Colonic mucosa (tissue), 4 donors: Measurements from ENCODE around the gene TSHZ2. TPM values are rescaled to one million over a fixed set of nuclear protein-coding genes. Genes with fewer than 3 reads are reported as not detected.

Experiments
- DNase-seq: peaks from one replicate; pipeline ENCODE4 v3.0.0-alpha.2; 2020
- H3K27ac ChIP-seq: fragments of 200-600 bp; one replicate; pipeline ENCODE4 v1.8.0; 2021
- H3K27me3 ChIP-seq: fragments of 200-600 bp; one replicate; pipeline ENCODE4 v1.8.0; 2021
- H3K36me3 ChIP-seq: fragments of 200-600 bp; one replicate; pipeline ENCODE4 v1.8.0; 2021
- H3K4me1 ChIP-seq: fragments of 200-600 bp; one replicate; pipeline ENCODE4 v1.8.0; 2021; ENCODE audit warnings: mild to moderate bottlenecking
- H3K4me3 ChIP-seq: fragments of 200-600 bp; one replicate; pipeline ENCODE4 v1.8.0; 2021
- H3K9ac ChIP-seq, 2 donors: one replicate each; pipeline ENCODE4 v1.7.0; 2013; ENCODE audit warnings: control low read depth in 2 of 2, low read depth in 2 of 2, low read length in 2 of 2
- H3K9me3 ChIP-seq: fragments of 200-600 bp; one replicate; pipeline ENCODE4 v1.8.0; 2021
- CTCF ChIP-seq: fragments of 200-600 bp; IDR thresholded peaks from one replicate; pipeline ENCODE4 v1.8.0; 2022; ENCODE audit warnings: antibody characterized with exemption, mild to moderate bottlenecking
- intact Hi-C: fragments of 100-400 bp; cut with DNase I; formaldehyde crosslinking; loops from one replicate; pipeline ENCODE4 v1.14.1; 2022
- total RNA-seq, 2 donors: library from RNA; stranded (reverse); fragmentation: NEBNext Ultra II Directional in 1 of 2; extraction: Animal tissue kit (Norgen Biotek cat#: 25700) in 1 of 2; gene quantifications; one replicate each; pipeline ENCODE4 v1.2.1, GENCODE V29; 2021
- donor health status: healthy.
- donor health status: DM: no; HTN: no; CAD: no.
- donor health status: DM: no; HTN: no; CAD: no.

TSHZ2 gene
- 1 to 10 TPM; 2.1 to 3.1 TPM for total RNA-seq

- H3K4me3 ChIP-seq, result peak within 1 kb of the TSS; percentile 24
- no peak for TF ChIP-seq CTCF
- H3K27me3 ChIP-seq, result no peaks in the 10 kb centered on the region
- H3K9me3 ChIP-seq, result no peaks in the 10 kb centered on the region
- peak within 1 kb of the TSS; percentile 32 for H3K27ac ChIP-seq
- peak; percentile 19 for DNase-seq
- intact Hi-C loops, result no loop called here
- no peaks in the 10 kb centered on the region for H3K36me3 ChIP-seq
- H3K4me1 ChIP-seq, result no peaks in the 10 kb centered on the region
- peak within 1 kb of the TSS in 1 of 2 donors; percentile 43 for H3K9ac ChIP-seq
These were observed at the start of gene TSHZ2 for GRCh38 chr20:52972190-52972937. Gene TSHZ2, plus strand, starts transcription at chr20:52972358. Its CDS starts 936 bp downstream, at chr20:52973294.

GRCh38 chr20:52922436-52922835 lies 49.7 kb upstream of the TSHZ2 start:
- no peak overlapping the region for H3K9ac ChIP-seq
- TF ChIP-seq CTCF, result no peak
- no peak overlapping the region for H3K27ac ChIP-seq
- intact Hi-C loops, result no loop called here
- H3K27me3 ChIP-seq, result no peaks in the 10 kb centered on the region
- no peaks in the 10 kb centered on the region for H3K9me3 ChIP-seq
- H3K36me3 ChIP-seq, result no peaks in the 10 kb centered on the region
- no peak overlapping the region for H3K4me3 ChIP-seq
- H3K4me1 ChIP-seq, result no peaks in the 10 kb centered on the region
- DNase-seq, result no peak

- no peaks in the 10 kb centered on the region for H3K36me3 ChIP-seq
- no peaks in the 10 kb centered on the region for H3K9me3 ChIP-seq
- intact Hi-C loops, result no loop called here
- no peak for DNase-seq
- no peaks in the 10 kb centered on the region for H3K27me3 ChIP-seq
- TF ChIP-seq CTCF, result no peak
- H3K4me3 ChIP-seq, result no peak overlapping the region
- H3K4me1 ChIP-seq, result no peaks in the 10 kb centered on the region
- H3K9ac ChIP-seq, result no peak overlapping the region
- H3K27ac ChIP-seq, result no peak overlapping the region
These were observed 48.8 kb upstream of the TSHZ2 start for GRCh38 chr20:52923123-52923937.

- Histone ChIP-seq H3K27me3 (no peaks in the 10 kb centered on the region), H3K27ac (no peak overlapping the region), H3K4me3 (no peak overlapping the region), H3K4me1 (no peaks in the 10 kb centered on the region), H3K9ac (no peak overlapping the region), H3K36me3 (no peaks in the 10 kb centered on the region), H3K9me3 (no peaks in the 10 kb centered on the region)
- no peak for TF ChIP-seq CTCF
- DNase-seq, result no peak
- intact Hi-C loops, result no loop called here
These were observed 47.5 kb upstream of the TSHZ2 start for GRCh38 chr20:52924411-52925271.

GRCh38 chr20:52926505-52926904 lies 45.7 kb upstream of the TSHZ2 start:
- no peaks in the 10 kb centered on the region for H3K36me3 ChIP-seq
- no peaks in the 10 kb centered on the region for H3K27me3 ChIP-seq
- H3K9me3 ChIP-seq, result no peaks in the 10 kb centered on the region
- intact Hi-C loops, result no loop called here
- H3K4me3 ChIP-seq, result no peak overlapping the region
- DNase-seq, result no peak
- TF ChIP-seq CTCF, result no peak
- no peak overlapping the region for H3K27ac ChIP-seq
- no peaks in the 10 kb centered on the region for H3K4me1 ChIP-seq
- H3K9ac ChIP-seq, result no peak overlapping the region
